Right renal cortex interstitium (tissue), 3 donors: ENCODE data around the gene FAM217A. TPM values are rescaled to one million over a fixed set of nuclear protein-coding genes. Genes with fewer than 3 reads are reported as not detected.

Source experiments
- DNase-seq, 3 donors: peaks; one replicate each; pipeline ENCODE4 v3.0.0-alpha.2; 2013; ENCODE audit warnings: low read depth in 3 of 3, low spot score in 2 of 3
- polyA plus RNA-seq, 3 donors: library from polyadenylated mRNA; unstranded; fragments of 120-200 nt; gene quantifications; one replicate each; pipeline ENCODE4 v1.2.1, GENCODE V29; 2013; ENCODE audit not compliant: insufficient read length in 3 of 3

FAM217A gene
- polyA plus RNA-seq, 3 donors, result 1.5 to 2.4 (median 1.9) TPM

GRCh38 chr6:4088704-4089103 is 9.8 kb upstream of the FAM217A start:
- DNase-seq, result no peak

DNA sequence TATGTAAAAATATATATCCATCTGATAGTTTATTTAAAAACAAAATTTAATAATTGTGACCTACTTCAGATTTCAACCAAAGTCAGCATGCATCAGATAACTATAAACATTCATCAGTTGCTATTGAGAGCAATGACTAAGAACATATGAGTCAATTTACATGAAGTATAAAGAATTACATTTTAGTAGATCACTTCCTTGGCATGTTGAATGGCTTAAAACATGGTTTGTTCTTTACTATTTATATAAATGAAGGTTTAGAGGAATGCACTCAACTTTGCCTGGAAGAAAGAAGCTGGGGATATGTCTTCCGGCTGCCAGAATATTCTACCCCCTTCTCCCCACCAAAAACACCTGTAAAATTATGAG is 6.4 kb upstream of the FAM217A start:
- DNase-seq, result no peak

DNA sequence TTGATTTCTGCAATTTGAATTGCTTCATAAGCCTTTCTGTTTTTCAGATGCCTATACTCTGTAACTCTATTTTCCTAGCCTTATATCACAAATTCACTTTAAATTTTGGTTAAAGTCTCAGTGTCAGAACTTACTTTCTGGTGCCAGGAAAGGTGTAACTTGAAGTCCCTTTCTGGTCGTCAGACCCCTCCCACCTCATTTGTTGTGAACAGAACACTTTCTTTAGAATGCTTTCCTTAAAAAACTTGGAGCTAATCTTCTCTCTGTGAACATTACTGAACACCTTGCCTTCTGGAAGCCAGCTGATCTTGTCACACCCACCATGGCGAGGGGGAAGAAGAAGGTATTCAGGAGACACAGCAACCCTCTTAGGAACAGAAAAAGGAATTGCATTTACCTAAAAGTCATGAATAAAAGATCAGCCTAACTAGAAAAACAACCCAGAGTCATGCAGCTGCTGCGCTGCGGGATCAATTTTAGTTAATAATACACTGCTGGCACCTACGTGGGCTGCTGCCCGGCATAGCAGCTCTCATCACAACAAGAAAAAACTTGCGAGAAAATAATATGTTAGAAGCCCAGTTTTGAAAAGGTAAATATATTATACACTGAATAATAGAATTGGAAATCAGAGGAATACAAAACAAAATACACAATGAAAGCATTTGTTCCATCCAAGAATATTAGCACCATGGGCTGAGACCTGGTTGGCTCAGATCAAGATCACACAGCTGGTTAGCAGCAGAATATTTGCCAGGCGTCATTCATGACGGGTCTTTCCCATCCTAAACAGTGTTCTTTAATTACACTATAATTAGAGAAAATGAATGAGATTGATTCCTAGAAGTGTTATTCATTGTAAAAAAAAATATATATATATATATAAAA is 5.8 kb upstream of the FAM217A start:
- no peak for DNase-seq

DNA sequence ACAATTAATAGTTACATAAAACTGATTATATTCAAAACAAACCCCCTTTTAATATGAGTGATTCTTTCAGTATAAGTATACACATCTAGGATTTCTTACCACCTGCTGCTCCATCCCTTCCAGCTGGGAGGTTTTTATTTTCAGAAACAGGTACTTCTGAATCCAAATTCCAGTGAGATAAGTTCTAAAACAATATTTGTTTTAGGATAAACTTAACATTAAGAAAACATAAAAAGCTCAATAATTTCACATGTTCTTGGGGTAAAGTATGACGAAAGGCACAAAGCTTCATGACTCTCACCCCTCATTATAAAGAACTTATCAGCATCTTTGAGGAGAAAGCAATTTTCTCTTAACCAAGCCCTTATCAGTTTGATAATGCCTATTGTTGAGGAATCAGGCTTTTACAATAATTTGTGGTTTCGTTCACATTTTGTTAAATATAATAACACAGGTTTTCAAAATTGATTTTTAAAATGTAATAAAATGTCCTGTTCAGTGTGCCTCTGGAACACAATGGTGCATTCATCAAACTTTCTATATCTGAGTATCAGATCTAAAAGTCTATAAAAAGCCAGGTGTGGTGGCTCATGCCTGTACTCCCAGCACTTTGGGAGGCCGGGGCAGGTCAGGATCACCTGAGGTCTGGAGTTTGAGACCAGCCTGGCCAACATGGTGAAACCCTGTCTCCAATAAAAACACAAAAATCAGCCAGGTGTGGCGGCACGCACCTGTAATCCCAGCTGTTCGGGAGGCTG is 4.3 kb downstream of the FAM217A start:
- DNase-seq, result no peak

DNA sequence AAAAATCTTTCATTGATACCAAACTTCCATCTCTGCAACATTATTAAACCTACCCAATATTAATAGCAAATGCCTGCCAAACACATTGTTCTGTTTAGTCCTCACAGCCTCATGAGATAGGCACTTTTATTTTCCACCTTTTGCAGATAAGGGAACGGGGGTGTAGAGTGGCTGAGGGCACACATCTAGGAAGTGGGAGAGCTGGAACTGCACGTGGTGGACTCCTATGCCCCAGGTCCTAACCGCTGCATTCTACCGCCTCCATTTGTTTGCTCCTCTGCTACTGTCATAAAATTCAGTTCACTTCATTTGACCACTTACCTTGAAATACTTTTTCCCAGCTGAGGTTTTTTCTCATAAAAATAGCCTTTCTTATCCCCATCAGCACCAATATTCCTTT is 7.6 kb downstream of the FAM217A start:
- no peak for DNase-seq

DNA sequence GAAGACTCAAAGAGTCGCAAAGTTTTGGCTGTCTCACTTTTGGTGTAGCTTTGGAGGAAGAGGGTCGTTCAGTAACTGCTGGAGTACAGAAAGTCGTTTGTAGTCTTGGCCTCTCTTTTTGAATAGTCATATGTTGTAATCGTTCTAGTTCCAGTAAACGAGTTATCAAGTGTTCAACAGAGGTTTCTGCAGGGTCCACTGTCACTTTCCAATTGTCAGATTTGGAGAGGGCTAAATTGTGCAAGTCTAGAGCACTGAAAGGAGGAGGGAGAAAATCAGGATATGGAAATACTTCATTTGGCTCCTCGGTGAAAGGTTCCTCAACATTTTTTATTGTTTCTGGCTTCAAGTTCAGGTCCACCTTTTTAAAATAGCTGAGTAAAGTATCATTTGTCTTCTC is 9.7 kb downstream of the FAM217A start:
- no peak for DNase-seq

DNA sequence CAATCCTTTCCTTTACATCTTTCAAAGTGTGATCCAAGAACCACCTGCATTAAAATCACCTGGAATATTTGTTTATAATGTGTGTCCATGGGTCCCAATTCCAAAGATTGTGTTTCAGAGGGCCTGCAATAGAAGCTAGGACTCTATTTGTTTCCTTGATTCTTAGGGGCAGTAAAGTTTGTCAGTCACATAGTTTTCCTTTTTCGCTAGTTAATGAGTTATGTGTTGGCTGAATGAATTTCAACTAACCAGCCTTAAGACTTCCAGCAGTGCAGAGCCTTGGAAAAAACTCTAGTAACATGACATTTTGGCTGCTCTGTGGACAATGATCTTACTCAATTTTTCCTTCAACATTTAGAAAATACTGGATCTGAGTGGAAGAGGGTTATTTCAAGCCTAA is 11.3 kb downstream of the FAM217A start:
- DNase-seq, result no peak

GRCh38 chr6:4066029-4066755 is 12.7 kb downstream of the FAM217A start:
- no peak for DNase-seq

GRCh38 chr6:4059115-4059777 is 19.7 kb downstream of the FAM217A start:
- no peak for DNase-seq

DNA sequence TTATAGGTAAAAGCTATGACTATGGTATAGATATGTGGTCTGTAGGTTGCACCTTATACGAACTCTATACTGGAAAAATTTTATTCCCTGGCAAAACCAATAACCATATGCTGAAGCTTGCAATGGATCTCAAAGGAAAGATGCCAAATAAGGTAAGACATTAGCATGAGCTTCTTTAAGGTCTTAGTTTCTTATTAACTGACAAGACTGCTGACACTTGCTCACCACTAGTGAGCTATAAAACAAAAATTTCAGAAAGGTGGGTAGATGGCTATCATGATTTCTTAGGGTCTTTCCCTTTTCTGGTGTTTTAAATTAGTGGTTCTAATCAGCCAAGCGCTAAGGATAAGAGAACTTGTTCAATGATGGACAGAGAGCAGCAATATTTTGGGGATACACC is 21.9 kb downstream of the FAM217A start:
- DNase-seq, result no peak

GRCh38 chr6:4055420-4056041 is 23.4 kb downstream of the FAM217A start:
- no peak for DNase-seq

GRCh38 chr6:4049246-4049645 is 29.7 kb downstream of the FAM217A start:
- no peak for DNase-seq

DNA sequence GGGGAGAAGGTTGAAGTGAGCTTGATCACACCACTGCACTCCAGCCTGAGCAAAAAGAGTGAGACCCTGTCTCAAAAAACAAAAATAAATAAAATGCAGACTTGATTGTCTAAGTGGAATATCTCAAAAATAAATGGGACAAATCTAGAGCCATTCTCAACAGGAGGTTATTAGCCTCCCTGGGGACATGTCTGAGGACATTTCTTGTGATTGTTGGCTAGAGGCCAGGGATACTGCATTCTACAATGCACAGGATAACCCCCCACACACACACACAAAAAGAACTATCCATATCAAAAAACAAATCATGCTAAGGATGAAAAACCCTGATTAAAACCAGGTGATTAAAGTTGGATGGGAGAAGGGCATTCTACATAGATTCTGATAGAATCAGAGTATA is 37.5 kb downstream of the FAM217A start:
- DNase-seq, result no peak

DNA sequence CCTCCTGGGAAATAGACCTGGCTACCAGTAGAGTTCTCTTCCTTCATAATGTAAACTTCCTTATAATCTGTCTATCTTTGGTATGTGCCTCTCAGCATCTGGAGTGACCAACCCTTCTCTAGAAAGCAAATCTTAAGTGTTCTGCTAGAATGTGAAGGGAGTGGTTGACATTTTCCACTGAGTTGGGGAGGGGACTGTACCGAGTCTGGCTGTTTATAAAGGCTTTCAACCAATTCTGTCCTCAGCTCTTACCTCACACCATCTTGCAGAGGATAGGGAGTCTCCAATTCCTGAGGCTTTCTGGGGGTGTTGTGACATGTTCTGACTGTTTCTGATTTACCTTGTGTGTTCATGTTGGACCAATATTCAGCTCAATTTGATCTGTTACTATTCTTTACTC is 39.6 kb downstream of the FAM217A start:
- no peak for DNase-seq

GRCh38 chr6:4036581-4036980 is 42.4 kb downstream of the FAM217A start:
- DNase-seq, result no peak

DNA sequence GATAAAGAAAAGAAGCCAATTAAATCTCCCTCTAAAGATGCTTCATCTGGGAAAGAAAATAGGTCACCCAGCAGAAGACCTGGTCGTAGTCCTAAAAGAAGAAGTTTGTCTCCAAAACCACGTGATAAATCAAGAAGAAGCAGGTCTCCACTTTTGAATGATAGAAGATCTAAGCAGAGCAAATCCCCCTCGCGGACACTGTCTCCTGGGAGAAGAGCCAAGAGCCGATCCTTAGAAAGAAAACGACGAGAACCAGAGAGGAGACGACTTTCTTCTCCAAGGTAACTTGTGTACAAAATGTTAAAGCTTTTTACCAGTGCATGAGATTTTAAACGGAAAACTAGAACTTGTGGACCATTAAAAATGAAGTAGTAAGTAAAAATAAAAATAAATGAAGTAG is 46.5 kb downstream of the FAM217A start:
- no peak for DNase-seq

DNA sequence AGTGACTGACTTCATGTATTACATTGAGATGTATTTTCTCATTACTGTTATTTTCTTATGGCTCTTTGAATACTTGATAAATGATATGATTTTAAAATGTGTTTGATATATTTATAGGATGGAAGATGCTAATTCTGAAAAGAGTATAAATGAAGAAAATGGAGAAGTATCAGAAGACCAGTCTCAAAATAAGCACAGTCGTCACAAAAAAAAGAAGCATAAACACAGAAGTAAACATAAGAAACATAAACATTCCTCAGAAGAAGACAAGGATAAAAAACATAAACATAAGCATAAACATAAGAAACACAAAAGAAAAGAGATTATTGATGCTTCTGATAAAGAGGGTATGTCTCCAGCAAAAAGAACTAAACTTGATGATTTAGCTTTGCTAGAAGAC is 47.5 kb downstream of the FAM217A start:
- DNase-seq, result no peak

DNA sequence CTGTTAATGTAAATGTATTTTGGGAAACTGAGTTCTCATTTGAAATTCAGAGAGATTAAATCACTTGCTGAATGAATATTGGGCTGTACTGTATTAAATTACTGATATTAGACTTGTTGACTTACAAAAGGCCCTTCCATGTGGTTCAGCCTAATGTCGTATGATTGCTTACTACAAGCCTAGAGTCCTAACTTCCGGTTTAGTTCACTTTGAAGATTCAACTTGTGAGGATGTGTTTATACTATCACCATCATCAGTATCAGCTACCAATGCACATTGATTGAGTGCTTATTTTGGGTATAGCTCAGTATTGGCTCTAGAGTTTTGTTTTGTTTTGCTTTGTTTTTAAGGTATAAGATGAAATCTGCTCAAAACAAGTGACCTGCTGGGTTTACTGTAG is 48.3 kb downstream of the FAM217A start:
- DNase-seq, result no peak

GRCh38 chr6:4029687-4030086 is 49.2 kb downstream of the FAM217A start:
- no peak for DNase-seq

GRCh38 chr6:4028051-4028450 is 50.9 kb downstream of the FAM217A start:
- DNase-seq, result no peak
